ENCODE measurements around the gene ADNP. TPM values are rescaled to one million over a fixed set of nuclear protein-coding genes. Genes with fewer than 3 reads are reported as not detected.

Gene ADNP
- total and polyA plus RNA-seq, 2 donors (not counting 1 experiment from before 2014, with no cell fraction given) = 20.4 to 94.8 TPM

DNA sequence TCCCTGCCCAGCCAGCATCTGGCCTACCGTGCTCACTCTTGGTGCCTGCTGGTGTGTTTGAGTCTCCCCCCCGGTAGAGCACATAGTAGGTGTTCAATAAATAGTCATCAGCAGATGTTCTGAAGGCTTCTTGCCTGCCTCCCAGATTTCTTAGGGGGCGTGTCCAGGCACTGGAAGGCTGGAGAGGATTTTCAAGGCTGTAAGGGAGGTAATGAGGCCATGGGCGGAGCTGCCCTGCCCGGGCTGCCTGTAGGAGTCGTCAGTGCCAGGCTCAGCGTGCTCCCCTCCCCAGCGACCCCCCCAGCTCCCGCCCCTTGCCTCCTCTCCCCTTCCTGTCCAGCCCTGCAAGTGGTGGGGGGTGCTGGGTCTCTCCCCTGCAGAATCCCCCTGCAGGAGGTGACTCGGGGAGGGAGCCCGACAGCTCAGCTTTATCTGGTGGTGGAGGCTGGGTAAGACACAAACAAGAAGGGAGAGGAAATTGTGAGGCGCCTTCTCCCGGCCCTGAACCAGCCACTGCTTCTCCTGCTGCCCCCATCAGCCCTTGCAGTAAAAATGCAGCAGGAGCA lies 80.4 kb downstream of the ADNP start:
- 100% methylated on average over 3 of the region's 13 CpGs for WGBS (ENCODE audit: insufficient coverage)
- H3K4me3 Mint-ChIP-seq = no peak overlapping the region
- H3K27ac Mint-ChIP-seq = peak overlapping the region; percentile 20
- peaks cover 0 to 18% of the 10 kb centered on the region in 2 donors for H3K4me1 ChIP-seq (ENCODE audit: control insufficient read depth in 2 of 2, insufficient read depth in 2 of 2, low read length in 2 of 2)
- CTCF ChIA-PET = interaction anchor here (1.6 kb wide), 1 partner anchor 79 kb away, joined by 5 read pairs; no protein-coding TSS in a partner anchor
- H3K27me3 ChIP-seq (replicated peaks in 1 of 4; ENCODE audit: control extremely low read depth in 1 of 4, control insufficient read depth in 3 of 4, insufficient read depth in 4 of 4, low read length in 3 of 4) = no peaks in the 10 kb centered on the region
- H3K4me2 ChIP-seq (replicated peaks; ENCODE audit: low read depth, low read length, poor library complexity, severe bottlenecking) = no peak overlapping the region
- intact Hi-C loops (cut with micrococcal nuclease) = no loop called here
- H2AFZ ChIP-seq (ENCODE audit: insufficient read depth, low read depth, low read length, poor library complexity, severe bottlenecking) = no peak overlapping the region
- peaks cover 25% of the 10 kb centered on the region for H3K4me1 Mint-ChIP-seq
- H3K27me3 Mint-ChIP-seq = no peaks in the 10 kb centered on the region
- no peak overlapping the region for H3K9ac ChIP-seq (ENCODE audit: low read length)
- peaks cover 76% of the 10 kb centered on the region for H3K79me2 ChIP-seq (ENCODE audit: control insufficient read depth, insufficient read depth, low read length)
- H3K27ac ChIP-seq (ENCODE audit: low read length in 2 of 2) = no peak overlapping the region
- POLR2A ChIA-PET = no interaction called here
- H4K20me1 ChIP-seq (ENCODE audit: control insufficient read depth, insufficient read depth, low read length, poor library complexity, severe bottlenecking) = peaks cover 53% of the 10 kb centered on the region
- H3K4me3 ChIP-seq (ENCODE audit: control extremely low read depth in 1 of 5, extremely low read depth in 1 of 5, insufficient read depth in 1 of 5, low read depth in 2 of 5, low read length in 4 of 5) = no peak overlapping the region
- H3K36me3 ChIP-seq (replicated peaks in 1 of 2; ENCODE audit: control extremely low read depth in 1 of 2, control insufficient read depth in 1 of 2, extremely low read depth in 1 of 2, insufficient read depth in 2 of 2, low read length in 1 of 2) = peaks cover 0 to 51% of the 10 kb centered on the region in 2 experiments
- H3K9me3 Mint-ChIP-seq (ENCODE audit: insufficient read depth) = no peaks in the 10 kb centered on the region
- TF ChIP-seq EZH2 (IDR thresholded peaks at IDR 0.05; ENCODE audit: borderline replicate concordance, insufficient read depth, low read depth, low read length, poor library complexity, severe bottlenecking) = no peak
- TF ChIP-seq, protein P1, sequence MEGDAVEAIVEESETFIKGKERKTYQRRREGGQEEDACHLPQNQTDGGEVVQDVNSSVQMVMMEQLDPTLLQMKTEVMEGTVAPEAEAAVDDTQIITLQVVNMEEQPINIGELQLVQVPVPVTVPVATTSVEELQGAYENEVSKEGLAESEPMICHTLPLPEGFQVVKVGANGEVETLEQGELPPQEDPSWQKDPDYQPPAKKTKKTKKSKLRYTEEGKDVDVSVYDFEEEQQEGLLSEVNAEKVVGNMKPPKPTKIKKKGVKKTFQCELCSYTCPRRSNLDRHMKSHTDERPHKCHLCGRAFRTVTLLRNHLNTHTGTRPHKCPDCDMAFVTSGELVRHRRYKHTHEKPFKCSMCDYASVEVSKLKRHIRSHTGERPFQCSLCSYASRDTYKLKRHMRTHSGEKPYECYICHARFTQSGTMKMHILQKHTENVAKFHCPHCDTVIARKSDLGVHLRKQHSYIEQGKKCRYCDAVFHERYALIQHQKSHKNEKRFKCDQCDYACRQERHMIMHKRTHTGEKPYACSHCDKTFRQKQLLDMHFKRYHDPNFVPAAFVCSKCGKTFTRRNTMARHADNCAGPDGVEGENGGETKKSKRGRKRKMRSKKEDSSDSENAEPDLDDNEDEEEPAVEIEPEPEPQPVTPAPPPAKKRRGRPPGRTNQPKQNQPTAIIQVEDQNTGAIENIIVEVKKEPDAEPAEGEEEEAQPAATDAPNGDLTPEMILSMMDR (IDR thresholded peaks at IDR 0.05) = no peak
- no peaks in the 10 kb centered on the region for H3K9me3 ChIP-seq (ENCODE audit: control extremely low read depth in 1 of 3, control insufficient read depth in 2 of 3, insufficient read depth in 1 of 3, low read length in 2 of 3)
- ATAC-seq (ENCODE audit: low read depth) (no peak), DNase-seq (no peak)

Measured in B cell (primary cell).